PFSK-1 (cell line): Measurements from ENCODE around the gene PLEKHJ1.

ENCODE experiments used
- POLR2AphosphoS5 ChIP-seq: IDR thresholded peaks from 2 replicates; pipeline ENCODE4 v1.6.1; 2012; ENCODE audit warnings: low read depth, mild to moderate bottlenecking, control low read depth, low read length, moderate library complexity
- TAF1 ChIP-seq: IDR thresholded peaks from 2 replicates; pipeline ENCODE4 v1.6.1; 2012; ENCODE audit warnings: low read length, control low read depth, borderline replicate concordance; ENCODE audit not compliant: insufficient read depth

GRCh38 chr19:2193807-2194206 is 42.3 kb downstream of the PLEKHJ1 start:
- TF ChIP-seq TAF1 (no peak), POLR2AphosphoS5 (no peak)
